Adrenal gland (tissue), 5 donors: ENCODE data around the gene HSD3B2.

Experiments
- CTCF ChIP-seq, 6 experiments: fragments of 450-650 bp in 4 of 6; fragments of 200-600 bp in 2 of 6; sonication (generic) in 1 of 6; IDR thresholded peaks; 1 replicate in 5 of 6; 2 replicates in 1 of 6; pipeline versions ENCODE4 v1.5.1 to v1.8.0; 2016 to 2021; ENCODE audit warnings: antibody characterized with exemption in 6 of 6, mild to moderate bottlenecking in 2 of 6, moderate library complexity in 1 of 6
- POLR2A ChIP-seq, 2 donors: fragments of 450-650 bp; IDR thresholded peaks; one replicate each; pipeline ENCODE4 v1.6.1; 2017; ENCODE audit warnings: antibody characterized with exemption in 2 of 2, mild to moderate bottlenecking in 2 of 2, moderate library complexity in 1 of 2
- donor health status: DM: no; HTN: no; CAD: no.

DNA sequence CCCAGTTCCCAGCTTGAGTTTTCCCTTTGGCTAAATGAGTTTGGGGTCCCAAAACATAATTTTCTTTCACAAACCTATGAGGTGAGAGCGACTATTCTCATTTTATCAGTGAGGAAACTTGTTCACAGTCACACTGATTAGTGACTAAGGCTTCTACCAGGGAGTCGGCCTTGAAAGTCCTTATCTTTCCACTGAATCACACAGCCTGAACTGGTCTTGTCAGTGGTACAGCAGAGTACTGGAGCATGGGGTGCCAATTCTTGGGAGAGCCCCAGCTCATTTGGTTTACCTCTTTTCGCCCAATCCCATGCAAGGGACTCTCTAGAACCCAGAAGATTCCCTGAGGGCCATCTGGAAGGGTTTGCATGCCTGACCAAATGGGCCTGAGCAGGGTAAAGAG is 16.9 kb downstream of the HSD3B2 start:
- TF ChIP-seq CTCF (IDR thresholded peaks at IDR 0.05) = no peak
- TF ChIP-seq POLR2A (IDR thresholded peaks at IDR 0.05) = no peak
